Naive thymus-derived CD4-positive, alpha-beta T cell (primary cell): ENCODE results near the gene LBX2. TPM values are rescaled to one million over a fixed set of nuclear protein-coding genes. Genes with fewer than 3 reads are reported as not detected.
A peak's percentile ranks its signal among the peaks of the same experiment; 100 is the strongest.

ENCODE experiments used
- ATAC-seq: fragments of 150-1000 bp; cut with Tn5 transposase; 2 replicates; pipeline ENCODE4 v1.10.0; 2021; ENCODE audit warnings: mild to moderate bottlenecking, moderate library complexity
- CTCF ChIA-PET: fragments of 350-600 bp; sonication (Branson Sonifier 250); formaldehyde crosslinking; loops from one replicate; lab custom pipeline; 2021; ENCODE audit warnings: antibody characterized with exemption; lab: Charles Lee
- POLR2A ChIA-PET: fragments of 350-600 bp; sonication (Branson Sonifier 250); formaldehyde crosslinking; loops from one replicate; lab custom pipeline; 2021; ENCODE audit warnings: antibody characterized with exemption, inconsistent platforms; lab: Charles Lee
- DNase-seq, 9 donors: peaks; one replicate each; pipeline versions ENCODE4 v3.0.0 to v3.0.0-alpha.2; 2020 to 2022; ENCODE audit warnings: mixed read lengths in 1 of 9
- H3K27ac ChIP-seq: one replicate; pipeline ENCODE4 v1.7.0; 2013; ENCODE audit warnings: mild to moderate bottlenecking, low read depth, low read length, moderate library complexity
- H3K27me3 ChIP-seq, 2 donors: one replicate each; pipeline ENCODE4 v1.7.0; 2013; ENCODE audit warnings: low read length in 2 of 2, mild to moderate bottlenecking in 2 of 2, moderate library complexity in 2 of 2; ENCODE audit not compliant: control insufficient read depth in 2 of 2, insufficient read depth in 2 of 2
- H3K36me3 ChIP-seq, 3 experiments: 1 replicate in 2 of 3; 2 replicates in 1 of 3; pipeline ENCODE4 v1.7.0; 2013; ENCODE audit warnings: low read length in 3 of 3, mild to moderate bottlenecking in 3 of 3, moderate library complexity in 1 of 3; ENCODE audit not compliant: insufficient read depth in 3 of 3, control insufficient read depth in 2 of 3
- H3K4me1 ChIP-seq, 2 donors: one replicate each; pipeline ENCODE4 v1.7.0; 2013; ENCODE audit warnings: low read length in 2 of 2, mild to moderate bottlenecking in 2 of 2, moderate library complexity in 1 of 2; ENCODE audit not compliant: control insufficient read depth in 2 of 2, insufficient read depth in 2 of 2
- H3K4me3 ChIP-seq: 2 replicates; pipeline ENCODE4 v1.7.0; 2013; ENCODE audit warnings: mild to moderate bottlenecking, low read length
- H3K9me3 ChIP-seq, 3 experiments: 1 replicate in 2 of 3; 2 replicates in 1 of 3; pipeline ENCODE4 v1.7.0; 2013; ENCODE audit warnings: low read length in 3 of 3; ENCODE audit not compliant: control insufficient read depth in 2 of 3
- H3K27ac Mint-ChIP-seq, 9 donors: one replicate each; pipeline ENCODE4 v1.8.0; 2020 to 2022; ENCODE audit warnings: mixed read lengths in 9 of 9, mild to moderate bottlenecking in 8 of 9, moderate library complexity in 5 of 9, inconsistent platforms in 2 of 9
- H3K27me3 Mint-ChIP-seq, 5 donors: one replicate each; pipeline ENCODE4 v1.8.0; 2021 to 2022; ENCODE audit warnings: mixed read lengths in 5 of 5, mild to moderate bottlenecking in 1 of 5
- H3K36me3 Mint-ChIP-seq, 5 donors: one replicate each; pipeline ENCODE4 v1.8.0; 2020 to 2022; ENCODE audit warnings: mixed read lengths in 5 of 5, mild to moderate bottlenecking in 3 of 5, inconsistent platforms in 1 of 5
- H3K4me1 Mint-ChIP-seq, 7 donors: one replicate each; pipeline ENCODE4 v1.8.0; 2020 to 2022; ENCODE audit warnings: mixed read lengths in 7 of 7, mild to moderate bottlenecking in 3 of 7, inconsistent platforms in 1 of 7
- H3K4me3 Mint-ChIP-seq, 10 donors: one replicate each; pipeline ENCODE4 v1.8.0; 2020 to 2022; ENCODE audit warnings: mild to moderate bottlenecking in 10 of 10, mixed read lengths in 10 of 10, moderate library complexity in 6 of 10, inconsistent platforms in 2 of 10
- H3K9me3 Mint-ChIP-seq, 11 donors: one replicate each; pipeline ENCODE4 v1.8.0; 2020 to 2022; ENCODE audit warnings: mixed read lengths in 11 of 11, mild to moderate bottlenecking in 4 of 11, inconsistent platforms in 1 of 11, moderate library complexity in 1 of 11
- intact Hi-C, 2 donors: fragments of 100-400 bp; cut with micrococcal nuclease; formaldehyde crosslinking; loops; one replicate each; pipeline ENCODE4 v1.15.1; 2023
- polyA plus RNA-seq, 2 donors: library from polyadenylated mRNA; unstranded; fragments of 300-500 nt; fragmentation: Illumina TruSeq; gene quantifications; one replicate each; pipeline ENCODE4 v1.2.3, GENCODE V29; 2021
- total RNA-seq, 6 experiments: library from RNA in 5 of 6; stranded (reverse) in 5 of 6; gene quantifications; 1 replicate in 5 of 6; 2 replicates in 1 of 6; pipeline ENCODE4 v1.2.3 and lab custom pipeline; 2021 to 2026

The LBX2 gene
- total and polyA plus RNA-seq, 7 experiments from 2014 or later: 0.44 to 0.65 TPM; not detected in 5

- peaks cover 0 to 29% (median 0%) of the 10 kb centered on the region in 3 experiments for H3K36me3 ChIP-seq
- intact Hi-C loops: loop anchor here (1.0 to 10.0 kb wide), 16 partner anchors 14 to 1386 kb away; partner anchors contain the start of genes AUP1 (in 2 of the 2), C2orf81 (in 2 of the 2), HTRA2 (in 2 of the 2) and MRPL53 (in 2 of the 2)
- H3K27me3 Mint-ChIP-seq: peaks cover 0 to 2% (median 0%) of the 10 kb centered on the region in 5 donors
These were observed 41.1 kb downstream of the LBX2 start, which contains the start of gene WBP1 for GRCh38 chr2:74458132-74458937. WBP1 (plus strand) TSS chr2:74458438; CDS start chr2:74458603, 165 bp downstream.

GRCh38 chr2:74457549-74458131, 41.8 kb downstream of the LBX2 start:
- peak in 4 of 9 donors; percentile 71 to 96 (median 82) for DNase-seq
- CTCF ChIA-PET: interaction anchor here (1.0 to 3.9 kb wide), 5 partner anchors 17 to 74 kb away, joined by 3 to 30 read pairs (median 4); partner anchors contain the start of genes CCDC142 and TTC31
- Histone ChIP-seq H3K27ac (peak overlapping the region; percentile 100), H3K4me1 (peaks cover 30 to 41% of the 10 kb centered on the region in 2 donors), H3K4me3 (peak overlapping the region; percentile 70), H3K36me3 (peaks cover 0 to 22% (median 0%) of the 10 kb centered on the region in 3 experiments), H3K27me3 (no peaks in the 10 kb centered on the region), H3K9me3 (no peaks in the 10 kb centered on the region)
- Mint-ChIP-seq H3K36me3 (peaks cover 0 to 17% (median 3%) of the 10 kb centered on the region in 5 donors), H3K27me3 (peaks cover 0 to 2% (median 0%) of the 10 kb centered on the region in 5 donors), H3K9me3 (peaks cover 0 to 8% (median 0%) of the 10 kb centered on the region in 11 donors), H3K4me3 (peak overlapping the region; percentile 87 to 99 (median 96)), H3K27ac (peak overlapping the region; percentile 88 to 100 (median 99)), H3K4me1 (peaks cover 39 to 68% (median 56%) of the 10 kb centered on the region in 7 donors)
- ATAC-seq: peak; percentile 63
- intact Hi-C loops: loop anchor here (1.0 to 10.0 kb wide), 18 partner anchors 8 to 1385 kb away; partner anchors contain the start of genes AUP1 (in 2 of the 2), C2orf81 (in 2 of the 2), HTRA2 (in 2 of the 2) and MRPL53 (in 2 of the 2)
- POLR2A ChIA-PET: interaction anchor here (0.7 to 10.8 kb wide), 25 partner anchors 10 to 1225 kb away, joined by 3 to 197 read pairs (median 4); partner anchors contain the start of genes AUP1, C2orf81, CCDC142 and DQX1

More at GRCh38 chr2:74458132-74458937, 41.1 kb downstream of the LBX2 start, which contains the start of gene WBP1:
- ChIA-PET CTCF (interaction anchor here (1.2 to 3.9 kb wide), 3 partner anchors 16 to 73 kb away, joined by 4 to 30 read pairs (median 6); partner anchors contain the start of genes CCDC142 and TTC31), POLR2A (interaction anchor here (0.6 to 10.8 kb wide), 26 partner anchors 9 to 1225 kb away, joined by 3 to 197 read pairs (median 4); partner anchors contain the start of genes AUP1, C2orf81, CCDC142 and DQX1)
- Mint-ChIP-seq H3K36me3 (peaks cover 0 to 17% (median 6%) of the 10 kb centered on the region in 5 donors), H3K4me1 (peaks cover 38 to 68% (median 58%) of the 10 kb centered on the region in 7 donors), H3K9me3 (peaks cover 0 to 8% (median 0%) of the 10 kb centered on the region in 11 donors), H3K27ac (peak within 1 kb of the TSS; percentile 88 to 100 (median 99)), H3K4me3 (peak within 1 kb of the TSS; percentile 87 to 99 (median 96))
- Histone ChIP-seq H3K27me3 (no peaks in the 10 kb centered on the region), H3K27ac (peak within 1 kb of the TSS; percentile 100), H3K9me3 (no peaks in the 10 kb centered on the region), H3K4me1 (peaks cover 30 to 34% of the 10 kb centered on the region in 2 donors), H3K4me3 (peak within 1 kb of the TSS; percentile 70)
- ATAC-seq (peak; percentile 89), DNase-seq (peak in 8 of 9 donors; percentile 85 to 100 (median 100))

GRCh38 chr2:74457129-74457548, 42.3 kb downstream of the LBX2 start:
- Mint-ChIP-seq H3K36me3 (peaks cover 0 to 17% (median 0%) of the 10 kb centered on the region in 5 donors), H3K4me1 (peaks cover 44 to 72% (median 58%) of the 10 kb centered on the region in 7 donors), H3K9me3 (peaks cover 0 to 8% (median 0%) of the 10 kb centered on the region in 11 donors), H3K27me3 (peaks cover 0 to 2% (median 0%) of the 10 kb centered on the region in 5 donors), H3K27ac (peak overlapping the region; percentile 88 to 100 (median 98)), H3K4me3 (peak overlapping the region; percentile 87 to 99 (median 96))
- Histone ChIP-seq H3K36me3 (peaks cover 0 to 17% (median 0%) of the 10 kb centered on the region in 3 experiments), H3K9me3 (no peaks in the 10 kb centered on the region), H3K27ac (peak overlapping the region; percentile 100), H3K27me3 (no peaks in the 10 kb centered on the region), H3K4me3 (peak overlapping the region; percentile 70), H3K4me1 (peaks cover 30 to 43% of the 10 kb centered on the region in 2 donors)
- POLR2A ChIA-PET: interaction anchor here (1.0 to 10.8 kb wide), 14 partner anchors 9 to 720 kb away, joined by 3 to 197 read pairs (median 8); partner anchors contain the start of genes AUP1, C2orf81, CCDC142 and HTRA2
- DNase-seq: no peak
- intact Hi-C loops: loop anchor here (1.0 to 10.0 kb wide), 5 partner anchors 8 to 1385 kb away; partner anchors contain the start of genes SEMA4F (in 2 of the 2), MOGS (in 1 of the 2), SFXN5 (in 1 of the 2) and TET3 (in 1 of the 2)
- no peak for ATAC-seq
- CTCF ChIA-PET: interaction anchor here (1.0 to 3.9 kb wide), 4 partner anchors 18 to 46 kb away, joined by 3 to 30 read pairs (median 3); partner anchors contain the start of genes CCDC142 and TTC31

GRCh38 chr2:74454654-74455511, 44.5 kb downstream of the LBX2 start, which contains the start of gene INO80B:
INO80B (plus strand) TSS chr2:74455087; CDS start chr2:74455117, 30 bp downstream.
- intact Hi-C loops: loop anchor here (1.0 to 10.0 kb wide), 20 partner anchors 10 to 1383 kb away; partner anchors contain the start of genes AUP1 (in 2 of the 2), CCT7 (in 2 of the 2), HTRA2 (in 2 of the 2) and SEMA4F (in 2 of the 2)
- peak within 1 kb of the TSS; percentile 88 for H3K4me3 ChIP-seq
- Mint-ChIP-seq H3K9me3 (peaks cover 0 to 8% (median 0%) of the 10 kb centered on the region in 11 donors), H3K36me3 (peaks cover 0 to 16% (median 0%) of the 10 kb centered on the region in 5 donors), H3K27me3 (peaks cover 0 to 2% (median 0%) of the 10 kb centered on the region in 5 donors), H3K4me3 (peak within 1 kb of the TSS; percentile 87 to 99 (median 98)), H3K4me1 (peaks cover 41 to 66% (median 55%) of the 10 kb centered on the region in 7 donors), H3K27ac (peak within 1 kb of the TSS; percentile 88 to 100 (median 98))
- peaks cover 30 to 43% of the 10 kb centered on the region in 2 donors for H3K4me1 ChIP-seq
- peak; percentile 61 for ATAC-seq
- no peaks in the 10 kb centered on the region for H3K27me3 ChIP-seq
- peak within 1 kb of the TSS; percentile 100 for H3K27ac ChIP-seq
- H3K36me3 ChIP-seq: no peaks in the 10 kb centered on the region
- DNase-seq: peak; percentile 88 to 98 (median 97)
- ChIA-PET CTCF (interaction anchor here (0.6 to 1.5 kb wide), 7 partner anchors 18 to 190 kb away, joined by 3 to 12 read pairs (median 3); partner anchors contain the start of genes CCDC142, MRPL53 and TTC31), POLR2A (interaction anchor here (0.7 to 10.8 kb wide), 11 partner anchors 11 to 1221 kb away, joined by 3 to 197 read pairs (median 5); partner anchors contain the start of genes C2orf81, CCDC142, CCT7 and MOGS)
- H3K9me3 ChIP-seq: no peaks in the 10 kb centered on the region
